HEK293 (cell line): Measurements from ENCODE around the gene CLDN16.

Experiments used
- TCF7L2 ChIP-seq: IDR thresholded peaks from 2 replicates; pipeline ENCODE4 v1.6.1; 2011; ENCODE audit warnings: low read depth, mild to moderate bottlenecking, inconsistent platforms, low read length, moderate library complexity, borderline replicate concordance
- ZBTB7A ChIP-seq: fragments of 450-650 bp; formaldehyde crosslinking; IDR thresholded peaks from 2 replicates; pipeline ENCODE4 v1.5.1; 2016; ENCODE audit warnings: low read depth, missing biosample characterization, missing genetic modification characterization
- ZFP37 ChIP-seq: fragments of 450-650 bp; formaldehyde crosslinking; IDR thresholded peaks from 2 replicates; pipeline ENCODE4 v1.5.1; 2016; ENCODE audit warnings: missing biosample characterization, missing genetic modification characterization
- ZNF175 ChIP-seq: fragments of 450-650 bp; formaldehyde crosslinking; IDR thresholded peaks from 2 replicates; pipeline ENCODE4 v1.5.1; 2016; ENCODE audit warnings: missing biosample characterization, missing genetic modification characterization
- ZNF18 ChIP-seq: fragments of 450-650 bp; formaldehyde crosslinking; IDR thresholded peaks from 2 replicates; pipeline ENCODE4 v1.5.1; 2016; ENCODE audit warnings: missing biosample characterization, missing genetic modification characterization
- ZNF707 ChIP-seq: fragments of 450-650 bp; formaldehyde crosslinking; IDR thresholded peaks from 2 replicates; pipeline ENCODE4 v1.5.1; 2016; ENCODE audit warnings: missing biosample characterization, missing genetic modification characterization
- ZNF830 ChIP-seq: fragments of 450-650 bp; IDR thresholded peaks from 2 replicates; pipeline ENCODE4 v1.5.0; 2018; ENCODE audit warnings: missing biosample characterization, missing genetic modification characterization, low read depth, mild to moderate bottlenecking, moderate library complexity
- TF ChIP-seq, protein P1 (sequence below): fragments of 450-650 bp; formaldehyde crosslinking; IDR thresholded peaks from 2 replicates; pipeline ENCODE4 v1.5.1; 2016; ENCODE audit warnings: missing biosample characterization, missing genetic modification characterization

- TF ChIP-seq, protein P1, sequence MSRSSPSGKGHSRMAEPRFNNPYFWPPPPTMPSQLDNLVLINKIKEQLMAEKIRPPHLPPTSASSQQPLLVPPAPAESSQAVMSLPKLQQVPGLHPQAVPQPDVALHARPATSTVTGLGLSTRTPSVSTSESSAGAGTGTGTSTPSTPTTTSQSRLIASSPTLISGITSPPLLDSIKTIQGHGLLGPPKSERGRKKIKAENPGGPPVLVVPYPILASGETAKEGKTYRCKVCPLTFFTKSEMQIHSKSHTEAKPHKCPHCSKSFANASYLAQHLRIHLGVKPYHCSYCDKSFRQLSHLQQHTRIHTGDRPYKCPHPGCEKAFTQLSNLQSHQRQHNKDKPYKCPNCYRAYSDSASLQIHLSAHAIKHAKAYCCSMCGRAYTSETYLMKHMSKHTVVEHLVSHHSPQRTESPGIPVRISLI: no peak
- TF ChIP-seq ZNF830 (tag by site-specific recombination) (no peak), TCF7L2 (no peak), ZNF707 (tag by site-specific recombination) (no peak), ZBTB7A (no peak), ZNF175 (no peak), ZFP37 (tag by site-specific recombination) (no peak), ZNF18 (tag by site-specific recombination) (no peak)
Measured at GRCh38 chr3:190338717-190339116, 49.2 kb upstream of the CLDN16 start.
